ENCODE measurements around the gene MACROD2.

DNA sequence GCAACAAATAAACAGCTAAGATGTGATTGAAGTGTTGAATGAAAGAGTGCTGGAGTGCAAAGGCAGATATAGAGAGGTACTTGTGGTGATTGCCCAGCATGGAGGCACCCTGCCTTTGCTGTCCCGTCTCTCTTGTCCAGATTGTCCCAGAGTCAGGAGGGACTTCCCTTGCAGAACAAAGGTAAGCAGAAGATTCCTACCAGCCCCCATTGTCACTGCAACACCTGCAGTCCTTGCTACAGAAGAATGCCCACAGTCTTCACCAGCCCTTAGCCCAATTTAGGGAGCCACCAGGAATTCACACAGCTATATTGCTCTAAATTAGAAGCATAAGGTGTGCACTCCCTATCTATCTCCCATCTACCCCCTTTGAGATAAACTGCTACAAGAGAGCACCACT, 2086.1 kb downstream of the MACROD2 start:
- TF ChIP-seq, protein P1, sequence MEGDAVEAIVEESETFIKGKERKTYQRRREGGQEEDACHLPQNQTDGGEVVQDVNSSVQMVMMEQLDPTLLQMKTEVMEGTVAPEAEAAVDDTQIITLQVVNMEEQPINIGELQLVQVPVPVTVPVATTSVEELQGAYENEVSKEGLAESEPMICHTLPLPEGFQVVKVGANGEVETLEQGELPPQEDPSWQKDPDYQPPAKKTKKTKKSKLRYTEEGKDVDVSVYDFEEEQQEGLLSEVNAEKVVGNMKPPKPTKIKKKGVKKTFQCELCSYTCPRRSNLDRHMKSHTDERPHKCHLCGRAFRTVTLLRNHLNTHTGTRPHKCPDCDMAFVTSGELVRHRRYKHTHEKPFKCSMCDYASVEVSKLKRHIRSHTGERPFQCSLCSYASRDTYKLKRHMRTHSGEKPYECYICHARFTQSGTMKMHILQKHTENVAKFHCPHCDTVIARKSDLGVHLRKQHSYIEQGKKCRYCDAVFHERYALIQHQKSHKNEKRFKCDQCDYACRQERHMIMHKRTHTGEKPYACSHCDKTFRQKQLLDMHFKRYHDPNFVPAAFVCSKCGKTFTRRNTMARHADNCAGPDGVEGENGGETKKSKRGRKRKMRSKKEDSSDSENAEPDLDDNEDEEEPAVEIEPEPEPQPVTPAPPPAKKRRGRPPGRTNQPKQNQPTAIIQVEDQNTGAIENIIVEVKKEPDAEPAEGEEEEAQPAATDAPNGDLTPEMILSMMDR (IDR thresholded peaks at IDR 0.05; ENCODE audit: insufficient read depth, low read depth, low read length), result no peak
- no peak for TF ChIP-seq EZH2 (IDR thresholded peaks at IDR 0.05; ENCODE audit: insufficient read depth, low read length)
